Measurements from ENCODE around the gene ULK4.
"Not testable (repeated sequence)": the region's sequence is repeated elsewhere in the genome, so short reads cannot be mapped to it uniquely, and the experiment has no call there.

The ULK4 gene

DNA sequence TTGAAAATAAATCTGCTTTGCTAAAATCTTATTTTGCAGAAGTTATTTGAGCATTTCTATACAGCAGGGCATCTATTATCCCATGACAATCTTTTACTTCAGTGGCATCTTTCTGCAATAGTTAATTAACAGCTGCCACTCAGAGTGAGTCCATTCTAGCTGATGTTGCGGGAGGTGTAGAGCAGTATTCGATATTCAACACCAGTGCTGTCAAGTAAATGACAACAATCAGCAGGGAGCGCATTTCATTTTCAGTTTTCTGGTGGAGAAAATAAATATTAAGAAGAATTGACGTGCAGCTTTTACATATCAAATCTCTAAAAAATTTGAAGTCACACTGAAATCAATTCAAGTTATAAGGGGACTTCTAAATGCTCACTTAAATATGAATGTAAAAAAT is 476.4 kb downstream of the ULK4 start:
- no peak for ATAC-seq

DNA sequence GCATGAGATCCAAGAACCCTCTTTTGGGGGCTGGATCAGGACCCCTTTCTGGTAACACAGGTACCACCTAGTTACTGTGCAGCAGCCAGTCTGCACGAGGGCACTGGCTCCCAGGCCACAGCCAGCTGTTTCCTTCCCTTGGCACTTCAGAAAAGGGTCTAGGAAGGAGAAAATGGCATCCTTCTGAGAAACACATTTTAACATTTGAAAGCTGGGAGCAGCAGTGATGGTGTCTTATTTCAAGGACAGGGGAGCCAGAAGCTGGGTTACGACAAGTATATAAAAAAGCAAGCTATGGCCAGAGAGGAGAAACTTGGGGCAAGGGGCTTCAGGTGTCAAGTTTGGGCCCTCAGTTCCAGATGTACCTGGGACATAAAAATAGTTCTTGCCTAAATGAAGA is 479.8 kb downstream of the ULK4 start:
- no peak for ATAC-seq

GRCh38 chr3:41478278-41478677 is 483.6 kb downstream of the ULK4 start:
- ATAC-seq: no peak

- ATAC-seq: no peak
Observed at GRCh38 chr3:41477399-41478014, 484.4 kb downstream of the ULK4 start.

DNA sequence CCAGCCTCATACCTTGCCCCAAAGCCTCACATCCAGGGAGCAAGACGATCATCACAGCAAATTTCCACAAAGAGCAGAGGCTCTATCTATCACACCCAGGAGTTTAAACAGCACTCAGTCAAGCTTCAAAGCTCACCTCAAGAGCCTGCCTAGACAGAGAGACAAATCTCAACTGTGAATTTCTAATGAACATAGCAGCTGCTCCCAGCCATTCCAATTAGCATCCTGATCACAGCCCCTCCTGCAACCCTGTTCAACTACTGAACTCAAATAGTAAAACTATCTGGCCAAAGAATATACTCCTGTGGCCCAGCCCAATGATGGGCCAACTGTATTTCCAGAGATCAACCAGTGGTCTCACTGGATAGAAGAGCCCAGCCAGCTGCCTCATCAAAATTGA is 492.8 kb downstream of the ULK4 start:
- no peak for ATAC-seq

DNA sequence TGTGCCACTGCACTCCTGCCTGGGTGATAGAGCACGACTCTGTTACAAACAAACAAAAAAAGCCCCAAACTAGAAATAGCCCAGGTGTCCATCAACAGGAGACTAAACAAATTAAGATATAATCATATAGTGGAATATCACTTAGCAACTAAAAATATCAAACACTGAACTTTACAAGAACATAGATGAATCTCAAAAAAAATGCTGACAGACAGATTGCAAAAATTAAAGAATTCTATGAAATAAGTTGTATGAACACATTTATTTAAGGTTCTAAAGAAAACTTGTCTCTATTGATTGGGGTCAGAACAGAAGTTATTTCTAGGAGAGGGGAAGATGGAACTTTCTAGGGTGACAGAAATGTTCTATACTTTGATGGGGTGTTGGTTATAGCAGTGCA is 494.4 kb downstream of the ULK4 start:
- ATAC-seq: no peak

GRCh38 chr3:41464858-41465257 is 497.0 kb downstream of the ULK4 start:
- ATAC-seq: no peak

DNA sequence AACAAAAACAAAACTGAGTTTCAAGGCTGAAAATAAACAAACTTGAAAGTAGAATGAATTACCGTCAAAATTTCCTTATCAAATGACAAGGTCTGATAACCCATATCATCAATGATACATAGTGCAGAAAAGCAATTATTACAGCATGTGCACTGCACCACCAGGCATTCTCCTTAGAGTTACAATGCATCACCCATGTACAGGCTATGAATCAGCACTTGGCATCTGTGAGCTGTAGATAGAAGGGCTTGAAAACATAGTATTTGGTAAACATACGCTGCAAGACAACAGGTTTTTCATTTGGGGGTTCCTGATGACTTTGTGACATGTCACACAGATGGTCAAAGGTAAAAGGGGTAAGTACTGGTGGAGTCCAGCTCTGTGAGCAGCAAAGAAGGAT is 497.5 kb downstream of the ULK4 start:
- ATAC-seq: no peak

DNA sequence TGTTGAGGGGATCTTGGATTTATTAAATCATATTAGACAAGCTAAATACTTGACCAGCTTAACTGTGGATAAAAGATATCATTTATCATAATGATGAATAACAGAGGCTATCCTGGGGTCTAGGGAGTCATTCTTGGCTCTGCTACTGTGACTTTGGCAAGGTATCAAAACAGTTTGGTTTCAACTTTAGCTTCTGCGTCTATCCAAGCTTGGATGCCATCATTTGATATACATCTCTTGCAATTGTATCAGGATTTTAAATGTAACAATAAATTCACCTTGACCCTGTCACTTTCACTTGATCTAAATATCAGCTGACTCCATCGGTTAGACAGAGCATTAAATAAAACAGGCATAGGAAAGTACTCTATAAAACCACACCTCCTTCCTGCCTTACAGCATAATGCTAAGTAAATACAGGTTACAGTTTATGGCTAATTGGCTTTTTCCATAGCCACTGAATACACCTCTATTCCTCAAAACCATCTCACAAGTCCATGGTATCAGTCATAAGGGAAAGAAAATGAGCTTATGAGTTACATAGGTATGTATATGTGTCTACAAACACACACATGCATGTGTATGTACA is 499.7 kb downstream of the ULK4 start:
- no peak for ATAC-seq

DNA sequence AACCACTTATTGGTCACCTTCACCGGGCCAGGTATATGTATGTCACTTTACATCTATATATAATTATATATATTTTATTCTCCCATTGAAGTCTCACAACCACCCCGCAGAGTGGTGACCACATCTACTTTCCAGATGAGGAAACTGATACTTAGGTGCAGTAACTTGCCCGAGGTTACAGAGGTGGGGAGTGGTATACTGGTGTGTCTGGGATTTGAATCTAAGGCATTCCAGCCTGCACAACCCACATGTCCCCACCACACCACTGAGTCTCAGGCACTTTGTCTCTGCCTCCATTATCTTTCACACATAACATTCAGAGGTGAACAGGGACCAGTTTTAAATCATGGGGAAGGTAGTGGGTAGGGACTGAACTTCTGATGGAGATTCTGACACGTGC is 501.2 kb downstream of the ULK4 start:
- ATAC-seq: no peak

GRCh38 chr3:41457176-41457575 is 504.7 kb downstream of the ULK4 start:
- ATAC-seq: no peak

DNA sequence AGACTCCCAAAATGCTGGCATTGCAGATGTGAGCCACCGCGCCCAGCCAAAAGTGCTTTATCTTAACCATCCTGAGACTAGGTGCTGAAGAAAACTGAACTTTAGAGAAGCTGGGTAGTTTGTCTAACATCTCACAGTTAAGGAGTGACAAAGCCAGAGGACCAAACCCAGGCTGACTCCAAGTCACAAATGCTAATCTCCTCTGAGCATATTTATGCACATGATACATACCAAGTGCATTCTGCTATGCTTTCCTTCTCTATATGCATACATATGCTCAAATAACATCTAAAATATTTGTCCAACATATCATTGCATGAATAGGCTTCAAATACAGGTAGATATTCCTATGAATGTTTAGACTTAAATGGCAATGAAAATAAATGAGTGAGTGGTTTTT is 505.7 kb downstream of the ULK4 start:
- ATAC-seq: no peak

- ATAC-seq: not testable (repeated sequence)
Observed at GRCh38 chr3:41453618-41454017, 508.3 kb downstream of the ULK4 start.

DNA sequence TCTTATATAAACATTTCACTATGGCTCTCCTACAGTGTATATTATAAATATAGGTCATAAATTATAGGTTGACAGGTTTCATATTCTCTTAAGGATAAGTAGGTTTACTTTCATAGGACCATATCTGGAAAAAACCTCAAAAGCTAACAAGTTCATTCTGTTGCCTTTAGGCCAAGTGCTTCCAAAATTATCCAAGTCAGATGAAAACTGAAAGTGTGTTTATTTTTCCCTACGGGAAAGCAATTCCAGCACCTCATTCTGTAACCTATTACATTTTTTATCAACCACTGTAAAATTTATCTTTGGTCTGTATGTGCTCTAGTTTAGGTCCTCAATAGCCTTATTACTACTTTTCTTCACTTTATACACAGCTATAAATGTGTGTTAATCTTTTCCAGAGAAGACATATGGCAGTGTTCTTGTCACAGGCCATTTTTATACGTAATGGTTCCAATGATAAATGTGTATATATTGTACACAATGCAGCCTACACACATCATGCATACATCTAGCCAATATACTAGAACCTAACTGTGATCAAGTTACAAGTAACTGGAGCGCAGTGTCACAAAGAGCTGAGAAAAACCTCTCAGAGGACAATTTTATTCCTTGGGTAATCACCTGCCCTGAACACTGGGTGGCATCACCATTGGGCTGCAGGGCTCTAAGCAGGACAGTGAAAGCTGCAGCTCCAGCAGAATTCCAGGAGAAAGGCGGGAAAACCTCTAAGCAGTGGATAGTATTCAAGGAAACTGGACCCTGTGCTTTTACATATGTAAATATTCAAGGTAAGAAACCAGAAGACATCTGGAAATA is 511.3 kb downstream of the ULK4 start:
- no peak for ATAC-seq

- no peak for ATAC-seq
Observed at GRCh38 chr3:41448396-41448795, 513.5 kb downstream of the ULK4 start.

- ATAC-seq: no peak
Observed at GRCh38 chr3:41447701-41448100, 514.2 kb downstream of the ULK4 start.

- ATAC-seq: not testable (repeated sequence)
Observed at GRCh38 chr3:41446316-41446715, 515.6 kb downstream of the ULK4 start.

DNA sequence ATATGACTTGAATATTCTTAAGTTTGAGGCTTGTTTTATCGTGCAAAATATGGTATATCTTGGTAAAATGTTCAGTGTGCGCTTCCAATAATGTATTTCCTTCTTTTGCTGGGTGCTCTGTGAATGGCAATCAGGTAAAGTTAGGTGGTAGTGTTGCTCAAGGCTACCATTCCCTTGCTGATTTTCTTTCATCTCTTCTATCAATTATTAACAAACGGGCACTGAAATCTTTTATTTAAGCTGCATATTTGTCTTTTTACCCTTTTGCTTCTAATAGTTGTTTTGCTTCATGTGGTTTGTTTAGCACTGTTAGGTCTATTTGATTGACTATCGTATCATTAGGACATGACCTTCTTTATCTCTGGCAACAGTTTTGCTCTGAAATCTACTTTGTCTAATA is 520.3 kb downstream of the ULK4 start:
- ATAC-seq: no peak

GRCh38 chr3:41441139-41441538 is 520.8 kb downstream of the ULK4 start:
- ATAC-seq: no peak

- ATAC-seq: no peak
Observed at GRCh38 chr3:41436983-41437382, 524.9 kb downstream of the ULK4 start.

GRCh38 chr3:41434781-41435180 is 527.1 kb downstream of the ULK4 start:
- ATAC-seq: no peak

- ATAC-seq: no peak
Observed at GRCh38 chr3:41431386-41431785, 530.5 kb downstream of the ULK4 start.

- ATAC-seq: no peak
Observed at GRCh38 chr3:41430886-41431285, 531.0 kb downstream of the ULK4 start.

- no peak for ATAC-seq
Observed at GRCh38 chr3:41430391-41430790, 531.5 kb downstream of the ULK4 start.

All from activated CD4-positive, CD25-positive, alpha-beta regulatory T cell treated with anti-CD3 and anti-CD28 coated beads, Interleukin-2, amount 50 U/mL, for 24 hours (primary cell).